Cardiac fibroblast (primary cell): Measurements from ENCODE around the gene CD37.
A peak's percentile ranks its signal among the peaks of the same experiment; 100 is the strongest.

Experiments used
- DNase-seq, 2 donors: peaks; one replicate each; pipeline versions ENCODE4 v3.0.0 to v3.0.0-alpha.2; 2010; ENCODE audit warnings: low read depth in 2 of 2
- H3K4me3 ChIP-seq, 2 donors: replicated peaks in 1 of 2; 1 replicate in 1 of 2; 2 replicates in 1 of 2; pipeline ENCODE4 v1.5.1; 2011; ENCODE audit warnings: low read depth in 2 of 2, low read length in 2 of 2, mild to moderate bottlenecking in 2 of 2, moderate library complexity in 1 of 2
- TF ChIP-seq, protein P1 (sequence below): IDR thresholded peaks from one replicate; pipeline ENCODE4 v1.5.1; 2011; ENCODE audit warnings: low read depth, mild to moderate bottlenecking, low read length, inconsistent platforms

The CD37 gene

DNA sequence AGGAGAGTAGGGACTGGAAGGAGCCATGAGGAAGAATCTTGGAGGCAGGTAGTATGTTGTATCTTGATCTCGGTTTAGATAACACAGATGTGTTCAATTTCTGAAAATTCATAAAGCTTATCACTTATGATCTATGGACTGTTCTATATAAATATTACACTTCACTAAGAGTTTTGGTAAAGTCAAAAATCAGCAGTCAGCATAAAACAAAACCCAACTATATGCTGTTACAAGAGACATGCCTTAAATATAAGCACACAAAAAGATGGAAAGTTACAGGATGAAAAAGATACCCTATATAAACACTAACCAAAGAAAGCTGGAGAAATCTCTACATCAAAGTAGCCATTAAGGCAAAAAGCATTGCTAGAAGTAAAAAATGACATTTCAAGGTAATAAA lies 48.4 kb downstream of the CD37 start:
- H3K4me3 ChIP-seq, result no peak overlapping the region
- TF ChIP-seq, protein P1, sequence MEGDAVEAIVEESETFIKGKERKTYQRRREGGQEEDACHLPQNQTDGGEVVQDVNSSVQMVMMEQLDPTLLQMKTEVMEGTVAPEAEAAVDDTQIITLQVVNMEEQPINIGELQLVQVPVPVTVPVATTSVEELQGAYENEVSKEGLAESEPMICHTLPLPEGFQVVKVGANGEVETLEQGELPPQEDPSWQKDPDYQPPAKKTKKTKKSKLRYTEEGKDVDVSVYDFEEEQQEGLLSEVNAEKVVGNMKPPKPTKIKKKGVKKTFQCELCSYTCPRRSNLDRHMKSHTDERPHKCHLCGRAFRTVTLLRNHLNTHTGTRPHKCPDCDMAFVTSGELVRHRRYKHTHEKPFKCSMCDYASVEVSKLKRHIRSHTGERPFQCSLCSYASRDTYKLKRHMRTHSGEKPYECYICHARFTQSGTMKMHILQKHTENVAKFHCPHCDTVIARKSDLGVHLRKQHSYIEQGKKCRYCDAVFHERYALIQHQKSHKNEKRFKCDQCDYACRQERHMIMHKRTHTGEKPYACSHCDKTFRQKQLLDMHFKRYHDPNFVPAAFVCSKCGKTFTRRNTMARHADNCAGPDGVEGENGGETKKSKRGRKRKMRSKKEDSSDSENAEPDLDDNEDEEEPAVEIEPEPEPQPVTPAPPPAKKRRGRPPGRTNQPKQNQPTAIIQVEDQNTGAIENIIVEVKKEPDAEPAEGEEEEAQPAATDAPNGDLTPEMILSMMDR, result no peak
- no peak for DNase-seq

DNA sequence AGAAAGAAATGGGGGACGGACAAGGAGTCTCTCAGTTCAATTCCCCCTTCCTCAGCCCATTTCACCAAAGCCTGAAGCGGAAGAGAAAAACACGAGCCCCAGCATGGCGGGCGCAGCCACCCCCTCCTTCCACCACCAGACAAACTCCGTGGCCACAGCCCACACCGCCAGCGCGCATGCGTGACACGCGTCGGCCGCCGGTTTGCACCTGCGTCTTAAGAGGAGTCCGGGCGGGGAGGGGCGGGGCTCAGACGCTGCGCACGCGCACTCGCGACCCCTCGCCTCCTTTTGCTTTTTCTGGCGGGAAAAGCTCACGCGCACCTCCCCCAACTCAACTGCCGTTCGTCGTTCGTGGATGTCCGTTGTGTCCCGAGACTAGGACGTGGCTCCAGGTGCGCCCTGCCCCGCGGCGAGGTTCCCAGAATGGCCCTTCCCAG lies 52.7 kb downstream of the CD37 start, which contains the start of gene KASH5:
KASH5 (plus strand) TSS at position 314 of the 437 bp plus-strand sequence. CDS start 2,635 bp downstream, outside the sequence.
- TF ChIP-seq, protein P1, result no peak
- peak; percentile 15 to 63 for DNase-seq
- H3K4me3 ChIP-seq, result no peak within 1 kb of the TSS

- H3K4me3 ChIP-seq, result no peak overlapping the region
- TF ChIP-seq, protein P1, result no peak
- no peak for DNase-seq
Measured at GRCh38 chr19:49389406-49389805, 54.2 kb downstream of the CD37 start.
